Chondrocyte (in vitro differentiated cells): ENCODE measurements around the gene TTC28. TPM values are rescaled to one million over a fixed set of nuclear protein-coding genes. Genes with fewer than 3 reads are reported as not detected.

Source experiments
- DNase-seq: peaks from one replicate; pipeline ENCODE4 v3.0.0; 2021; ENCODE audit warnings: mixed read lengths, low spot score
- H3K27ac Mint-ChIP-seq: one replicate; pipeline ENCODE4 v1.8.0; 2021; ENCODE audit warnings: mild to moderate bottlenecking, moderate library complexity, mixed read lengths; ENCODE audit not compliant: unreplicated experiment
- H3K27me3 Mint-ChIP-seq: 2 replicates; pipeline ENCODE4 v1.8.0; 2021; ENCODE audit warnings: low read depth, mixed read lengths
- H3K36me3 Mint-ChIP-seq: 2 replicates; pipeline ENCODE4 v1.8.0; 2021; ENCODE audit warnings: low read depth, mixed read lengths
- H3K4me1 Mint-ChIP-seq: 2 replicates; pipeline ENCODE4 v1.8.0; 2021; ENCODE audit warnings: low read depth, mild to moderate bottlenecking, mixed read lengths
- H3K4me3 Mint-ChIP-seq: one replicate; pipeline ENCODE4 v1.8.0; 2021; ENCODE audit warnings: mild to moderate bottlenecking, moderate library complexity, mixed read lengths; ENCODE audit not compliant: unreplicated experiment
- H3K9me3 Mint-ChIP-seq: 2 replicates; pipeline ENCODE4 v1.8.0; 2021; ENCODE audit warnings: low read depth, mixed read lengths
- total RNA-seq: library from RNA; stranded (reverse); gene quantifications from 3 replicates; pipeline ENCODE4 v1.2.1, GENCODE V29; 2021
- TF ChIP-seq, protein P1 (sequence below): fragments of 200-600 bp; sonication (generic); IDR thresholded peaks from 2 replicates; pipeline ENCODE4 v1.5.0; 2021; ENCODE audit warnings: antibody characterized with exemption, mild to moderate bottlenecking, moderate library complexity

The TTC28 gene
- total RNA-seq, 1 donor from 2014 or later: 38.3 TPM

DNA sequence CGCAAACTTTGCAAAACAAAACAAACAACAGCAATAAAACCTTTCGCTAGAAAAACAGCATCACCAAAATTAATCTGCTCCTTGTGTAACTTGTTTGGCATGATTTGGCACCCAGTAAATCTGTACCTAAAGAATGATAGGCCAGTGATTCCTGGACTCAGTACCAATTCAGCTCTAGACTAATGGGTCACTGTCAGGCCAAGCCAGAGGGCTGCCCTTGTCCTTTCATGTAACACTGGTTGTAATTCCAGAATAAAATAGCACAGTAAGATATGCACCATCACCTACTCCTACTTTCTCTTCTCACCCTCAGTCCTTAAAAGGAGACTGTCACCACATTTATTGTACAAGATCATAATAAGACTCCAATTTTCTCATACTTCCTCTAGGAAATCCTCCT, 419.0 kb downstream of the TTC28 start:
- no peak for DNase-seq
- Mint-ChIP-seq H3K4me3 (no peak overlapping the region), H3K4me1 (no peaks in the 10 kb centered on the region), H3K9me3 (no peaks in the 10 kb centered on the region), H3K27me3 (no peaks in the 10 kb centered on the region), H3K27ac (no peak overlapping the region), H3K36me3 (no peaks in the 10 kb centered on the region)
- TF ChIP-seq, protein P1, sequence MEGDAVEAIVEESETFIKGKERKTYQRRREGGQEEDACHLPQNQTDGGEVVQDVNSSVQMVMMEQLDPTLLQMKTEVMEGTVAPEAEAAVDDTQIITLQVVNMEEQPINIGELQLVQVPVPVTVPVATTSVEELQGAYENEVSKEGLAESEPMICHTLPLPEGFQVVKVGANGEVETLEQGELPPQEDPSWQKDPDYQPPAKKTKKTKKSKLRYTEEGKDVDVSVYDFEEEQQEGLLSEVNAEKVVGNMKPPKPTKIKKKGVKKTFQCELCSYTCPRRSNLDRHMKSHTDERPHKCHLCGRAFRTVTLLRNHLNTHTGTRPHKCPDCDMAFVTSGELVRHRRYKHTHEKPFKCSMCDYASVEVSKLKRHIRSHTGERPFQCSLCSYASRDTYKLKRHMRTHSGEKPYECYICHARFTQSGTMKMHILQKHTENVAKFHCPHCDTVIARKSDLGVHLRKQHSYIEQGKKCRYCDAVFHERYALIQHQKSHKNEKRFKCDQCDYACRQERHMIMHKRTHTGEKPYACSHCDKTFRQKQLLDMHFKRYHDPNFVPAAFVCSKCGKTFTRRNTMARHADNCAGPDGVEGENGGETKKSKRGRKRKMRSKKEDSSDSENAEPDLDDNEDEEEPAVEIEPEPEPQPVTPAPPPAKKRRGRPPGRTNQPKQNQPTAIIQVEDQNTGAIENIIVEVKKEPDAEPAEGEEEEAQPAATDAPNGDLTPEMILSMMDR: no peak

DNA sequence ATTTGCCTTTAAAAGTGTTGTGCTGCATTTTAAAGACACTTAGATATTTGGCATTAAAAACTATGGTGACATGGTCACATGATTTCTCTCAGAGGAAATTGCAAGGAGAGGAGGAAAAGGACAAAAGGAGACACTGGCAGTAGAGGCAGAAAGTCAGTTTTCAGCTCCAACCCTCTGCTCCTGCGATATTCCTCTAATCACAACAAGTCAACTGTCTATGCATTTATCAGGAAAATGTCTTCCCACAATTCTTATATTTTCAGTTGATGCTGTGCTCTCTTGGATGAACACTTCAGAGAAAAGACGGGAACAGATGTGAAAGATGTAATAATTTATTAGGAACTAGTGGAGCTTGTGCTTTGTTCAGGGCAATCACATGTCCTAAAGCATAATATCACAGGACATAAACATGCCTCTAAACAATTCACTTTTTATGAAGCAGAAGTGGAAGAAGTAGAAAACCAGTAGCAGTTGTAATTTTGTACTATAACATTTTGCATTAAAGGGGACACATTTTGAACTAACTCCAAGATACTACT, 419.8 kb downstream of the TTC28 start:
- no peak overlapping the region for H3K27ac Mint-ChIP-seq
- H3K4me1 Mint-ChIP-seq: no peaks in the 10 kb centered on the region
- no peaks in the 10 kb centered on the region for H3K27me3 Mint-ChIP-seq
- no peak for DNase-seq
- H3K36me3 Mint-ChIP-seq: no peaks in the 10 kb centered on the region
- H3K9me3 Mint-ChIP-seq: no peaks in the 10 kb centered on the region
- TF ChIP-seq, protein P1: no peak
- no peak overlapping the region for H3K4me3 Mint-ChIP-seq

DNA sequence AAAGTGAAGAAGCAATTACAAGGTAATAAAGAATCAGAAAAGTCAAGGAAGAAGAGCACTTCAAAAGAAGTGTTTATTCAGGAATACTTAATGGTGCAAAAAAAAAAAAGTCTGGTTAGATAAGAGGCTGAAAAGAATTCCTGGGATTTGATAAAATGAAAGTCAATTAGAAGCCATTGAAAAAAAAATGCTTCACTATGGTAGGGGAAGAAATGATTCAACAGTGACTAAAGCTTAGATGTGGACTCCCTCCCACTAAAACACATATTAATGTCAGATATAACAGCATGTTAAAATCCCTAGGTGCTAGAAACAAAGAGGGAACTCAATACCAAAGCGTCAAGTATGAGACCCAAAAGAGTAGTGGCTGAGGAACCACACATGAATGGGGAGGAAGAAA, 425.2 kb downstream of the TTC28 start:
- TF ChIP-seq, protein P1: no peak
- Mint-ChIP-seq H3K9me3 (no peaks in the 10 kb centered on the region), H3K27ac (no peak overlapping the region), H3K4me1 (peaks cover 13% of the 10 kb centered on the region), H3K36me3 (no peaks in the 10 kb centered on the region), H3K27me3 (no peaks in the 10 kb centered on the region), H3K4me3 (no peak overlapping the region)
- no peak for DNase-seq

DNA sequence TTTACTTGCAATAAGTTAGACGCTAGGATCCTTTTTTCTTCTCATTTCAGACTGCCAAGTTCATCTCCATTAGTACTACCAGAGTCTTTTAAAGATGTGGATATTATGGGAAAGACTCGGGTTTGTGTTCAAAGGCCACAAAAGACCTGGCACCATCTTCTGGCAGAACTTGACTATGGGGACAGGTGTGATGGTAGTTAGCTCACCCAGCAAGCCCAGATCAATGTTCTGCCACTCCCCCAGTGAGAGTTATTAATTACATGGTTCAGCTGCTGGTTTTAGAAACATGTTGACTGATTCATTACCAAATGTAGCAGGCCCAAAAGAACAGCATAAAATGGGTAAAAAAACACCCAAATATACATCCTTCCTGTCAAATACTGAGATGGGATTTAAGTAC, 427.1 kb downstream of the TTC28 start:
- Mint-ChIP-seq H3K27ac (no peak overlapping the region), H3K36me3 (no peaks in the 10 kb centered on the region), H3K9me3 (no peaks in the 10 kb centered on the region), H3K4me3 (no peak overlapping the region), H3K4me1 (peaks cover 14% of the 10 kb centered on the region), H3K27me3 (no peaks in the 10 kb centered on the region)
- DNase-seq: no peak
- TF ChIP-seq, protein P1: no peak

DNA sequence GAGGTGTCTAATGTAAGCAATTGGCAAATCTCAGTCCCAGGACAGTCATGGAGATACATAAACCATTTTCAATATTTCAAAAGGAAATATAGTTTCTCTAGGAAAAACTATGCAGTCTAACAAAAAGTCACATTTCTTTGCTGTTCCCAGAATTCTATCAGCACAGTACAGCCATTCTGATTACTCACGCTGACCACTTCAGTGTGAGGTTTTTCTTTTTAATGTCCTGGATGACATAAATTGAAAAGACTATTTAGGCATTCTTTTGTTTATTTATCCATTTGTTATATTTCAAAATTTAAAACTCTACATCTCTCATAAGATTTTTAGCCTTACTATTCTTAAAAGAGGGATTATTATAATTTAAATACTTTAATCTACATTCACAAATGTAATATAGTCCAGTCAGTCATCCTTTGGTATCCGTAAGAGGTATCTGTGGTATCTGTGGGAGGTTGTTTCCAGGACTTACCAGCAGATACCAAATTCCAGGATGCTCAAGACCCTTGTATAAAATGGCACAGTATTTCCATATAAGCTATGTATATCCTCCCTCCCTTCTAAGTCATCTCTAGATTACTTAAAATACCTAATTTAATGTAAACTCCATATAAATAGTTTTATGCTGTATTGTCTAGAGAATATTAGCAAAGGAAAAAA, 429.5 kb downstream of the TTC28 start:
- no peaks in the 10 kb centered on the region for H3K9me3 Mint-ChIP-seq
- no peak for DNase-seq
- TF ChIP-seq, protein P1: no peak
- H3K4me1 Mint-ChIP-seq: peaks cover 37% of the 10 kb centered on the region
- no peaks in the 10 kb centered on the region for H3K27me3 Mint-ChIP-seq
- H3K36me3 Mint-ChIP-seq: no peaks in the 10 kb centered on the region
- H3K4me3 Mint-ChIP-seq: no peak overlapping the region
- peak overlapping the region; percentile 39 for H3K27ac Mint-ChIP-seq
